Measurements from ENCODE around the gene EFCAB7.
A peak's percentile ranks its signal among the peaks of the same experiment; 100 is the strongest.
"Not testable (repeated sequence)": the region's sequence is repeated elsewhere in the genome, so short reads cannot be mapped to it uniquely, and the experiment has no call there.

The EFCAB7 gene

DNA sequence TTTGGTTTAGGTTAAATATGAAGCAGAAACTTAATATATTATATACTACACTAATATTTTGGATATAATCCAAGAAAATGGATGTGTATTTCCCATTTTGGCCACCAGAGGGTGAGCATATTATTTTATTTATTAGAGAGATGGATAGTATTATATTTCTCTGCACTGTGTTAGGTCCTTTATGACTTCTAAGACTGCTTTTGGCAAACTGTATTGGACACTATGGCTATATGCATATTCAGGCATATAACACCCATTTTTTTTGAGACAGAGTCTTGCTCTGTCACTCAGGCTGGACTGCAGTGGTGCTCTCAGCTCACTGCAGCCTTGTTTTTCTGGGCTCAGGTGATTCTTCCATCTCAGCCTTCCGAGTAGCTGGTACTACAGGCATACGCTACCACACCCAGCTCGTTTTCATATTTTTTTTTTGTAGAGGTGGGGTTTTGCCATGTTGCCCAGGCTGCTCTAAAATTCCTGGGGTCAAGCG, 52.1 kb downstream of the EFCAB7 start:
- H2AFZ ChIP-seq (ENCODE audit: low read depth, low read length), result no peak overlapping the region
- no peak overlapping the region for H3K4me2 ChIP-seq (ENCODE audit: insufficient read depth, low read length)
- peak; percentile 42; the same call in 1 of the 3 replicates for ATAC-seq (ENCODE audit: insufficient read depth, low read depth)
- no peak overlapping the region for H3K4me3 ChIP-seq (ENCODE audit: low read depth in 1 of 2, low read length in 2 of 2)
- no peaks in the 10 kb centered on the region for H4K20me1 ChIP-seq (ENCODE audit: insufficient read depth, low read length)
- no peaks in the 10 kb centered on the region for H3K36me3 ChIP-seq (ENCODE audit: insufficient read depth, low read length)
- H3K79me2 ChIP-seq (ENCODE audit: insufficient read depth, low read length), result no peaks in the 10 kb centered on the region
- H3K9me3 ChIP-seq (ENCODE audit: insufficient read depth, low read length, severe bottlenecking), result no peaks in the 10 kb centered on the region
- no peak overlapping the region for H3K27ac ChIP-seq (ENCODE audit: low read length)
- H3K4me1 ChIP-seq (ENCODE audit: insufficient read depth, low read length), result no peaks in the 10 kb centered on the region
- no peak for TF ChIP-seq EZH2 (IDR thresholded peaks at IDR 0.05; ENCODE audit: borderline replicate concordance, low read depth, low read length, severe bottlenecking)
- TF ChIP-seq, protein P1, sequence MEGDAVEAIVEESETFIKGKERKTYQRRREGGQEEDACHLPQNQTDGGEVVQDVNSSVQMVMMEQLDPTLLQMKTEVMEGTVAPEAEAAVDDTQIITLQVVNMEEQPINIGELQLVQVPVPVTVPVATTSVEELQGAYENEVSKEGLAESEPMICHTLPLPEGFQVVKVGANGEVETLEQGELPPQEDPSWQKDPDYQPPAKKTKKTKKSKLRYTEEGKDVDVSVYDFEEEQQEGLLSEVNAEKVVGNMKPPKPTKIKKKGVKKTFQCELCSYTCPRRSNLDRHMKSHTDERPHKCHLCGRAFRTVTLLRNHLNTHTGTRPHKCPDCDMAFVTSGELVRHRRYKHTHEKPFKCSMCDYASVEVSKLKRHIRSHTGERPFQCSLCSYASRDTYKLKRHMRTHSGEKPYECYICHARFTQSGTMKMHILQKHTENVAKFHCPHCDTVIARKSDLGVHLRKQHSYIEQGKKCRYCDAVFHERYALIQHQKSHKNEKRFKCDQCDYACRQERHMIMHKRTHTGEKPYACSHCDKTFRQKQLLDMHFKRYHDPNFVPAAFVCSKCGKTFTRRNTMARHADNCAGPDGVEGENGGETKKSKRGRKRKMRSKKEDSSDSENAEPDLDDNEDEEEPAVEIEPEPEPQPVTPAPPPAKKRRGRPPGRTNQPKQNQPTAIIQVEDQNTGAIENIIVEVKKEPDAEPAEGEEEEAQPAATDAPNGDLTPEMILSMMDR (IDR thresholded peaks at IDR 0.05; ENCODE audit: borderline replicate concordance, extremely low read depth, low read length, poor library complexity, severe bottlenecking), result peak; percentile 62
- no peaks in the 10 kb centered on the region for H3K27me3 ChIP-seq (ENCODE audit: insufficient read depth, low read length, poor library complexity)
- DNase-seq, result no peak
- H3K9ac ChIP-seq (ENCODE audit: low read depth, low read length), result no peak overlapping the region

DNA sequence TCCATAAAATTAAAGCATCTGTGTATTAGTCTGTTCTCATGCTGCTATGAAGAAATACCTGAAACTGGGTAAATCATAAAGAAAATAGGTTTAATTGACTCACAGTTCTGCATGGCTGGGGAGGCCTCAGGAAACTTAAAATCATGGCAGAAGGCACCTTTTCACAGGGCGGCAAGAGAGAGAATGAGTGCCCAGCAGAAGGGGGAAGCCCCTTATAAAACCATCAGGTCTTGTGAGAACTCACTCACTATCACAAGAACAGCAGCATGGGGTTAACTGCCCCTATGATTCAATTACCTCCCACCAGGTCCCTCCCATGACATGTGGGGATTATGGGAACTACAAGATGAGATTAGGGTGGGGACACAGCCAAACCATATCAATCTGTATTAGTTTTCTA, 63.0 kb downstream of the EFCAB7 start:
- H3K79me2 ChIP-seq (ENCODE audit: insufficient read depth, low read length); H3K9ac ChIP-seq (ENCODE audit: low read depth, low read length); H3K4me2 ChIP-seq (ENCODE audit: insufficient read depth, low read length); DNase-seq; H3K4me3 ChIP-seq (ENCODE audit: low read depth in 1 of 2, low read length in 2 of 2); H3K4me1 ChIP-seq (ENCODE audit: insufficient read depth, low read length); H2AFZ ChIP-seq (ENCODE audit: low read depth, low read length); H3K27ac ChIP-seq (ENCODE audit: low read length); H3K36me3 ChIP-seq (ENCODE audit: insufficient read depth, low read length); H3K27me3 ChIP-seq (ENCODE audit: insufficient read depth, low read length, poor library complexity); H3K9me3 ChIP-seq (ENCODE audit: insufficient read depth, low read length, severe bottlenecking); ATAC-seq (ENCODE audit: insufficient read depth, low read depth); H4K20me1 ChIP-seq (ENCODE audit: insufficient read depth, low read length): not testable (repeated sequence)

DNA sequence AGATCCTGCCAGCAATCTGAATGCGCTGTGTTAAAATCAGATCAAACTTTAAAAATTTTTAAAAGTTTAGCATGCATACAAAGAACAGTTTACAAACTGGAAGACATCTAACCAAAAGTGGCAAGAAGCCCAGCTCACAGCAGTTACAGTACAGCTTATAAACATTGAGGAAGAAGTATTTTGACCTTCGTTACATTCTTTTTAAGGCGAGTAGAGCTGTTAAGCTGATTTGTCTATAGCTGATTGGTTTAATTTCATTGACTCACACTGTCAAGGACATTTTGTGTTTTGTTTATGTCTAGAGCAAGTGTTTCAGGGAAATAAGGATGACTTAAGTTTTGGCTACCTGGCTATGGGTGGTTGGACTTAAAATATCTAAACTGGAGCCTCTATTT, 66.8 kb downstream of the EFCAB7 start:
- H2AFZ ChIP-seq (ENCODE audit: low read depth, low read length), result no peak overlapping the region
- H3K4me3 ChIP-seq (ENCODE audit: low read depth in 1 of 2, low read length in 2 of 2), result no peak overlapping the region
- ATAC-seq (ENCODE audit: insufficient read depth, low read depth), result no peak
- peaks cover 28% of the 10 kb centered on the region for H3K4me1 ChIP-seq (ENCODE audit: insufficient read depth, low read length)
- H3K4me2 ChIP-seq (ENCODE audit: insufficient read depth, low read length), result no peak overlapping the region
- H3K79me2 ChIP-seq (ENCODE audit: insufficient read depth, low read length), result peaks cover 9% of the 10 kb centered on the region
- no peak for DNase-seq
- no peak for TF ChIP-seq EZH2 (IDR thresholded peaks at IDR 0.05; ENCODE audit: borderline replicate concordance, low read depth, low read length, severe bottlenecking)
- TF ChIP-seq, protein P1 (IDR thresholded peaks at IDR 0.05; ENCODE audit: borderline replicate concordance, extremely low read depth, low read length, poor library complexity, severe bottlenecking), result no peak
- H3K27me3 ChIP-seq (ENCODE audit: insufficient read depth, low read length, poor library complexity), result no peaks in the 10 kb centered on the region
- H3K36me3 ChIP-seq (ENCODE audit: insufficient read depth, low read length), result no peaks in the 10 kb centered on the region; the same call in 1 of the 2 replicates
- no peak overlapping the region for H3K9ac ChIP-seq (ENCODE audit: low read depth, low read length)
- H3K9me3 ChIP-seq (ENCODE audit: insufficient read depth, low read length, severe bottlenecking), result no peaks in the 10 kb centered on the region
- no peaks in the 10 kb centered on the region for H4K20me1 ChIP-seq (ENCODE audit: insufficient read depth, low read length)
- H3K27ac ChIP-seq (ENCODE audit: low read length), result no peak overlapping the region

DNA sequence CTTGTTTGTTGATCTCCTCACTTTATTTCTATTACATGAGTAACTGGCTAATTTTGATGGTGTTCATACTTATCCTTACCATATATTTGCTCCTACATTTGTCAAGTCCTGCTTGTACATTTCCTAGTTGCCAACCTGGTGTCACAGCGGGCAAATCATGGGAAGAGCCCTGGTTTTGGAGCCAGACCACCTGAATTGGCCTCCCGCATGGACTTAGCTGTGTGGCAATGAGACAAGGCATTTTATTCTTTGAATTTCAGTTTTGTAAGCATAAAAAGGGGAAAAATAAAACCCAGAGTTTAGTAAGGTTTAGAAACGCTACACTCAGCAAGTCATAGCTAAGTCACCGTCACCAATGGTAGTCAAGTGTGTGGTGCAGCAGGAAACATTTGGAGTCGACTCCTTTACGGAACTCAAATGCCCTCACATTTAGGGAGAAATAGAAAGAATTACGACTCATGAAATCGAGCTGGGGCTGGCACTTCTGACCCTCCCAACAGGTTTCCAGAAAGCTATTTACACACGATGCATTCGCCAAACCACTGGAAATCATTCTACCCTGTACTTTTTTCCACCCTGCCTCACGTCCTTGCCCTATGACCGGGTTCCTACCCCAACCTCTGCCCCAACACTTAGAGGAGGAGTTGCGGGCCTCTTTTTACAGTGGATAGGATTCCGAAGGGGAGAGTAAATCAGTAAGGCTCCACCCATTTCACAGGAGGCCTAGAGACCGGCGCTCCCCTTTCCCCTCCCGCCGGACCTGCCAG, 69.4 kb downstream of the EFCAB7 start:
- TF ChIP-seq, protein P1 (IDR thresholded peaks at IDR 0.05; ENCODE audit: borderline replicate concordance, extremely low read depth, low read length, poor library complexity, severe bottlenecking), result no peak
- TF ChIP-seq EZH2 (IDR thresholded peaks at IDR 0.05; ENCODE audit: borderline replicate concordance, low read depth, low read length, severe bottlenecking), result no peak
- peak overlapping the region; percentile 64 for H3K9ac ChIP-seq (ENCODE audit: low read depth, low read length)
- H3K4me2 ChIP-seq (ENCODE audit: insufficient read depth, low read length), result peak overlapping the region; percentile 81
- H3K36me3 ChIP-seq (ENCODE audit: insufficient read depth, low read length), result no peaks in the 10 kb centered on the region; the same call in 1 of the 2 replicates
- H4K20me1 ChIP-seq (ENCODE audit: insufficient read depth, low read length), result peaks cover 3% of the 10 kb centered on the region; the same call in 1 of the 2 replicates
- H3K4me1 ChIP-seq (ENCODE audit: insufficient read depth, low read length), result peaks cover 32% of the 10 kb centered on the region
- no peak for DNase-seq
- H3K4me3 ChIP-seq (ENCODE audit: low read depth in 1 of 2, low read length in 2 of 2), result peak overlapping the region; percentile 35 to 99
- peak overlapping the region; percentile 77 for H2AFZ ChIP-seq (ENCODE audit: low read depth, low read length)
- H3K79me2 ChIP-seq (ENCODE audit: insufficient read depth, low read length), result peaks cover 13% of the 10 kb centered on the region
- peak overlapping the region; percentile 55 for H3K27ac ChIP-seq (ENCODE audit: low read length)
- no peaks in the 10 kb centered on the region for H3K9me3 ChIP-seq (ENCODE audit: insufficient read depth, low read length, severe bottlenecking)
- no peaks in the 10 kb centered on the region for H3K27me3 ChIP-seq (ENCODE audit: insufficient read depth, low read length, poor library complexity)
- ATAC-seq (ENCODE audit: insufficient read depth, low read depth), result no peak

Measured in DND-41 (cell line).